Astrocyte (in vitro differentiated cells and primary cell): ENCODE data around the gene ITPRIP. TPM values are rescaled to one million over a fixed set of nuclear protein-coding genes. Genes with fewer than 3 reads are reported as not detected.

ENCODE experiments used
- DNase-seq: peaks from one replicate; pipeline ENCODE4 v3.0.0-alpha.2; 2010; ENCODE audit warnings: low read depth
- FAIRE-seq: peaks from 2 replicates; lab custom pipeline; 2011; peaks lifted over from hg19 to GRCh38; lab: Jason Lieb, UNC
- H2AFZ ChIP-seq: 2 replicates; pipeline ENCODE4 v1.6.0; 2012; ENCODE audit warnings: low read depth, low read length, inconsistent platforms
- H3K27ac ChIP-seq: 2 replicates; pipeline ENCODE4 v1.5.1; 2011; ENCODE audit warnings: low read depth, low read length, inconsistent platforms
- H3K27me3 ChIP-seq: 2 replicates; pipeline ENCODE4 v1.6.0; 2011; ENCODE audit warnings: low read length, inconsistent platforms; ENCODE audit not compliant: insufficient read depth
- H3K36me3 ChIP-seq: 2 replicates; pipeline ENCODE4 v1.5.1; 2011; ENCODE audit warnings: low read length, inconsistent platforms; ENCODE audit not compliant: insufficient read depth
- H3K4me1 ChIP-seq: 2 replicates; pipeline ENCODE4 v1.5.1; 2011; ENCODE audit warnings: low read length, inconsistent platforms; ENCODE audit not compliant: insufficient read depth
- H3K4me2 ChIP-seq: 2 replicates; pipeline ENCODE4 v1.6.0; 2012; ENCODE audit warnings: low read length, inconsistent platforms
- H3K4me3 ChIP-seq: 2 replicates; pipeline ENCODE4 v1.5.1; 2011; ENCODE audit warnings: low read depth, mild to moderate bottlenecking, low read length, inconsistent platforms; ENCODE audit not compliant: insufficient read depth
- H3K79me2 ChIP-seq: 2 replicates; pipeline ENCODE4 v1.6.0; 2012; ENCODE audit warnings: mild to moderate bottlenecking, low read length, inconsistent platforms; ENCODE audit not compliant: insufficient read depth
- H3K9ac ChIP-seq: 2 replicates; pipeline ENCODE4 v1.6.0; 2012; ENCODE audit warnings: mild to moderate bottlenecking, low read length, inconsistent platforms
- H3K9me3 ChIP-seq: 2 replicates; pipeline ENCODE4 v1.5.1; 2012; ENCODE audit warnings: low read depth, mild to moderate bottlenecking, low read length, inconsistent platforms; ENCODE audit not compliant: insufficient read depth
- H4K20me1 ChIP-seq: 2 replicates; pipeline ENCODE4 v1.6.0; 2012; ENCODE audit warnings: low read length, inconsistent platforms; ENCODE audit not compliant: insufficient read depth
- H3K27ac Mint-ChIP-seq: one replicate; pipeline ENCODE4 v1.8.0; 2021; ENCODE audit warnings: mild to moderate bottlenecking, mixed read lengths; ENCODE audit not compliant: unreplicated experiment
- H3K27me3 Mint-ChIP-seq: one replicate; pipeline ENCODE4 v1.8.0; 2021; ENCODE audit warnings: low read depth, mixed read lengths; ENCODE audit not compliant: unreplicated experiment
- H3K36me3 Mint-ChIP-seq: one replicate; pipeline ENCODE4 v1.8.0; 2021; ENCODE audit warnings: low read depth, mixed read lengths; ENCODE audit not compliant: unreplicated experiment
- H3K4me1 Mint-ChIP-seq: one replicate; pipeline ENCODE4 v1.8.0; 2021; ENCODE audit warnings: low read depth, mixed read lengths; ENCODE audit not compliant: unreplicated experiment
- H3K4me3 Mint-ChIP-seq: one replicate; pipeline ENCODE4 v1.8.0; 2021; ENCODE audit warnings: mild to moderate bottlenecking, moderate library complexity, mixed read lengths; ENCODE audit not compliant: unreplicated experiment
- H3K9me3 Mint-ChIP-seq: one replicate; pipeline ENCODE4 v1.8.0; 2021; ENCODE audit warnings: mild to moderate bottlenecking, mixed read lengths; ENCODE audit not compliant: unreplicated experiment
- EZH2 ChIP-seq: IDR thresholded peaks from 2 replicates; pipeline ENCODE4 v1.6.1; 2012; ENCODE audit warnings: mild to moderate bottlenecking, low read length, inconsistent platforms; ENCODE audit not compliant: insufficient read depth
- total RNA-seq: library from RNA; stranded (reverse); gene quantifications from 2 replicates; pipeline ENCODE4 v1.2.1, GENCODE V29; 2021
- TF ChIP-seq, protein P1 (sequence below): IDR thresholded peaks from 2 replicates; pipeline ENCODE4 v1.5.1; 2011; ENCODE audit warnings: low read depth, mild to moderate bottlenecking, inconsistent platforms, low read length, moderate library complexity; ENCODE audit not compliant: insufficient read depth

The ITPRIP gene
- total RNA-seq, 1 donor from 2014 or later = 21.9 TPM

DNA sequence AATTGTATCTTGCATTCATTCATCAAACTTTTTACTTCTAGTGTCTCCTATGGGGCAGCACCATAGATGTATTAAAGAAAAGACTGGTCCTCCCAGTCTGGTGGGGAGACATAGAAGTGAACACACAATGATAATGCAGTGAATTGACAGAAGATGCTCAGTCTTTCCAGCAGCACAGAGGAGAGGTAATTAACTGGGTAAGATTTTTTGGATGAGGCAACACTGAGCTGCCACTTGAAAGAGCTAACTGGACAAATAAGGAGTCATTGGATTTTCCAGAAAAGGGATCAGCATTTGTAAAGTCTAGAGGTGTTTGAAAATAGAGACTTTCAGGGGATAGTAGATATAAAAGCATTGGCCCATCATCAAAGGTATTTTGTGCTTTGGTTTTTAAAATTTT is 7.2 kb upstream of the ITPRIP start:
- DNase-seq (no peak), FAIRE-seq (no peak)
- Mint-ChIP-seq H3K4me3 (no peak overlapping the region), H3K4me1 (no peaks in the 10 kb centered on the region), H3K9me3 (no peaks in the 10 kb centered on the region), H3K27ac (no peak overlapping the region), H3K36me3 (no peaks in the 10 kb centered on the region), H3K27me3 (peaks cover 2% of the 10 kb centered on the region)
- Histone ChIP-seq H3K36me3 (no peaks in the 10 kb centered on the region), H3K4me3 (no peak overlapping the region), H2AFZ (no peak overlapping the region), H3K4me2 (no peak overlapping the region), H3K27me3 (no peaks in the 10 kb centered on the region), H3K4me1 (peaks cover 14% of the 10 kb centered on the region), H3K9ac (no peak overlapping the region), H3K9me3 (no peaks in the 10 kb centered on the region), H3K79me2 (no peaks in the 10 kb centered on the region), H3K27ac (no peak overlapping the region), H4K20me1 (no peaks in the 10 kb centered on the region)
- no peak for TF ChIP-seq EZH2
- TF ChIP-seq, protein P1, sequence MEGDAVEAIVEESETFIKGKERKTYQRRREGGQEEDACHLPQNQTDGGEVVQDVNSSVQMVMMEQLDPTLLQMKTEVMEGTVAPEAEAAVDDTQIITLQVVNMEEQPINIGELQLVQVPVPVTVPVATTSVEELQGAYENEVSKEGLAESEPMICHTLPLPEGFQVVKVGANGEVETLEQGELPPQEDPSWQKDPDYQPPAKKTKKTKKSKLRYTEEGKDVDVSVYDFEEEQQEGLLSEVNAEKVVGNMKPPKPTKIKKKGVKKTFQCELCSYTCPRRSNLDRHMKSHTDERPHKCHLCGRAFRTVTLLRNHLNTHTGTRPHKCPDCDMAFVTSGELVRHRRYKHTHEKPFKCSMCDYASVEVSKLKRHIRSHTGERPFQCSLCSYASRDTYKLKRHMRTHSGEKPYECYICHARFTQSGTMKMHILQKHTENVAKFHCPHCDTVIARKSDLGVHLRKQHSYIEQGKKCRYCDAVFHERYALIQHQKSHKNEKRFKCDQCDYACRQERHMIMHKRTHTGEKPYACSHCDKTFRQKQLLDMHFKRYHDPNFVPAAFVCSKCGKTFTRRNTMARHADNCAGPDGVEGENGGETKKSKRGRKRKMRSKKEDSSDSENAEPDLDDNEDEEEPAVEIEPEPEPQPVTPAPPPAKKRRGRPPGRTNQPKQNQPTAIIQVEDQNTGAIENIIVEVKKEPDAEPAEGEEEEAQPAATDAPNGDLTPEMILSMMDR = no peak

DNA sequence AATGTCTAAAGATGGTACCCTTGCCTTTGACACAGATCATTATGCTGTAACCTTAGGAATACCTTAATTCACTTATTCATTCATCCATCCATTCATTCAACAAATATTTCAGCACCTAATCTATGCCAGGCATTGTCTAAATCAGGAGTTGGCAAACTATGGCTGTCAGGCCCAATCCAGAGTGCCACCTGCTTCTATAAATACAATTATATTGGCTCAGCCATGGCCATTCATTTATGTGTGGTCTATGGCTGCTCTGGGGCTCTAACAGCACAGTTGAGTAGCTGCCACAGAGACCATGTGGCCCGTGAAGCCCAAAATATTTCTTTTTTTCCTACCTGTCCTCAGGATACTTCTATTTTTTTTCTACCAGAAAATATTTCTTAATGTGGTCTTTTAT is 6.0 kb upstream of the ITPRIP start:
- Histone ChIP-seq H3K4me2 (no peak overlapping the region), H4K20me1 (no peaks in the 10 kb centered on the region), H3K9me3 (no peaks in the 10 kb centered on the region), H3K9ac (no peak overlapping the region), H3K4me3 (no peak overlapping the region), H3K27me3 (no peaks in the 10 kb centered on the region), H3K27ac (no peak overlapping the region), H2AFZ (no peak overlapping the region), H3K79me2 (no peaks in the 10 kb centered on the region), H3K36me3 (no peaks in the 10 kb centered on the region), H3K4me1 (peaks cover 18% of the 10 kb centered on the region)
- no peaks in the 10 kb centered on the region for H3K9me3 Mint-ChIP-seq
- H3K36me3 Mint-ChIP-seq = no peaks in the 10 kb centered on the region
- FAIRE-seq (no peak), DNase-seq (no peak)
- H3K4me3 Mint-ChIP-seq = no peak overlapping the region
- no peak overlapping the region for H3K27ac Mint-ChIP-seq
- no peak for TF ChIP-seq EZH2
- TF ChIP-seq, protein P1 = no peak
- peaks cover 2% of the 10 kb centered on the region for H3K27me3 Mint-ChIP-seq
- H3K4me1 Mint-ChIP-seq = peaks cover 5% of the 10 kb centered on the region

DNA sequence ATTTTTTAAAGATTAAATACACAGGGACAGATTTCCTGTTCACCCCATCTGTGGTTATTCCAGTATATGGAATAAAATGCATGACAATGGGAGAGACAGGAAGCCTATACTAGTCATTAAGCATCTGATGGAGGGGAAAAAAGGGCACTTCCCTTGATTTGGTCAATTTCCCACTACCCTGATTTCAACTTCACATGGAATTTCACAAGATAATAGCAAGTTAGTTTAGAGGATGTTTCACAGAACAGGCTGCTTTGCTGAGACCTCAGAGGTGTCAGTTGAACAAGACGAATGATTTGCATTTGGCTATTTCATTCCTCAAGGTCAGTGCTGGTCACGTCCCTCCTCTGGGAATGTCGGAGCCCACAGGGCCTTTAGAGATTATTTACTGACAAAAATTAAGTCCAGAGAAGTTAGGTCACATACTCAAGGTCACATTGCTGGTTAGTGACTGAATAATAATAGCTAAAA is 4.7 kb upstream of the ITPRIP start:
- no peaks in the 10 kb centered on the region for H3K27me3 ChIP-seq
- no peaks in the 10 kb centered on the region for H4K20me1 ChIP-seq
- H3K4me1 ChIP-seq = peaks cover 21% of the 10 kb centered on the region
- Mint-ChIP-seq H3K9me3 (no peaks in the 10 kb centered on the region), H3K4me3 (no peak overlapping the region), H3K27me3 (peaks cover 2% of the 10 kb centered on the region), H3K4me1 (peaks cover 8% of the 10 kb centered on the region), H3K27ac (no peak overlapping the region), H3K36me3 (no peaks in the 10 kb centered on the region)
- TF ChIP-seq, protein P1 = no peak
- no peak for TF ChIP-seq EZH2
- H3K79me2 ChIP-seq = peaks cover 7% of the 10 kb centered on the region
- no peaks in the 10 kb centered on the region for H3K36me3 ChIP-seq
- no peak overlapping the region for H2AFZ ChIP-seq
- H3K9ac ChIP-seq = peak overlapping the region; percentile 24
- no peak overlapping the region for H3K4me3 ChIP-seq
- no peaks in the 10 kb centered on the region for H3K9me3 ChIP-seq
- H3K27ac ChIP-seq = no peak overlapping the region
- peak; percentile 76 for DNase-seq
- FAIRE-seq = no peak
- peak overlapping the region; percentile 44 for H3K4me2 ChIP-seq
